ENCODE measurements around the gene PRKCB. TPM values are rescaled to one million over a fixed set of nuclear protein-coding genes. Genes with fewer than 3 reads are reported as not detected.
A peak's percentile ranks its signal among the peaks of the same experiment; 100 is the strongest.

PRKCB gene
- total and polyA plus RNA-seq, 2 experiments from 2014 or later: 3.7 to 16.4 TPM

GRCh38 chr16:24246911-24247607, 411.3 kb downstream of the PRKCB start (continued):
- TF ChIP-seq CTCF (conservative IDR thresholded peaks at IDR 0.05; ENCODE audit: low read depth in 2 of 2) (no peak), JUNB (IDR thresholded peaks at IDR 0.05; ENCODE audit: unreplicated experiment) (no peak), EZH2 (IDR thresholded peaks at IDR 0.05; ENCODE audit: low read depth, unreplicated experiment) (no peak), CREB1 (CRISPR knock-in tag; IDR thresholded peaks at IDR 0.05; ENCODE audit: low read depth) (no peak), EZH2phosphoT487 (IDR thresholded peaks at IDR 0.05; ENCODE audit: unreplicated experiment) (no peak), POLR2AphosphoS5 (IDR thresholded peaks at IDR 0.05; ENCODE audit: low read depth) (no peak), NANOG (IDR thresholded peaks at IDR 0.05; ENCODE audit: borderline replicate concordance) (no peak), REST (IDR thresholded peaks at IDR 0.05; ENCODE audit: unreplicated experiment) (no peak), ETS1 (IDR thresholded peaks at IDR 0.05) (no peak), STAT1 (IDR thresholded peaks at IDR 0.05; ENCODE audit: unreplicated experiment) (no peak), ZNF114 (CRISPR knock-in tag; IDR thresholded peaks at IDR 0.05) (no peak), ZNF331 (CRISPR knock-in tag; IDR thresholded peaks at IDR 0.05; ENCODE audit: low read depth) (no peak)

GRCh38 chr16:24253192-24253591, 417.4 kb downstream of the PRKCB start:
- H4K20me1 ChIP-seq (replicated peaks; ENCODE audit: insufficient read depth): no peaks in the 10 kb centered on the region
- peaks cover 32% of the 10 kb centered on the region for H3K4me1 Mint-ChIP-seq
- H3F3A ChIP-seq (replicated peaks; ENCODE audit: low read depth): no peaks in the 10 kb centered on the region
- H3K27me3 Mint-ChIP-seq (ENCODE audit: insufficient read depth, low read depth, poor library complexity): peaks cover 20% of the 10 kb centered on the region
- H3K4me2 ChIP-seq: no peak overlapping the region
- no peaks in the 10 kb centered on the region for H3K36me3 ChIP-seq (ENCODE audit: insufficient read depth)
- peaks cover 34% of the 10 kb centered on the region for H3K27me3 ChIP-seq (ENCODE audit: insufficient read depth)
- no peak overlapping the region for H3K27ac Mint-ChIP-seq
- TF ChIP-seq POLR2AphosphoS5 (IDR thresholded peaks at IDR 0.05; ENCODE audit: low read depth): no peak
- TF ChIP-seq CTCF (conservative IDR thresholded peaks at IDR 0.05; ENCODE audit: low read depth in 2 of 2): peak; percentile 78 to 81
- TF ChIP-seq NANOG (IDR thresholded peaks at IDR 0.05; ENCODE audit: borderline replicate concordance): no peak
- peak; percentile 43 for TF ChIP-seq REST (IDR thresholded peaks at IDR 0.05; ENCODE audit: unreplicated experiment)
- TF ChIP-seq ZNF114 (CRISPR knock-in tag; IDR thresholded peaks at IDR 0.05): no peak
- 0 out of 2 replicates have a peak, but pooled peaks cover 2% of the 10 kb centered on the region for H3K9me2 ChIP-seq (ENCODE audit: insufficient read depth)
- H3K4me3 Mint-ChIP-seq: no peak overlapping the region
- H3K4me1 ChIP-seq (ENCODE audit: insufficient read depth): peaks cover 6% of the 10 kb centered on the region; the same call in 1 of the 2 replicates
- H3K36me3 Mint-ChIP-seq (ENCODE audit: low read depth): no peaks in the 10 kb centered on the region
- no peak overlapping the region for H2AFZ ChIP-seq
- H3K27ac ChIP-seq (ENCODE audit: low read depth): no peak overlapping the region
- no peaks in the 10 kb centered on the region for H3K9me3 Mint-ChIP-seq
- H3K79me2 ChIP-seq (replicated peaks; ENCODE audit: insufficient read depth): no peaks in the 10 kb centered on the region
- H3K4me3 ChIP-seq: no peak overlapping the region
- DNase-seq (ENCODE audit: low spot score) (peak; percentile 95), ATAC-seq (peak; percentile 76)
